EH (cell line): ENCODE data around the gene RBM18.

ENCODE experiments used
- DNase-seq: peaks from one replicate; pipeline ENCODE4 v3.0.0-alpha.2; 2015; ENCODE audit warnings: low read depth

RBM18 gene

GRCh38 chr9:122258886-122259415 lies 5.7 kb downstream of the RBM18 start:
- no peak for DNase-seq

- DNase-seq, result no peak
Measured at GRCh38 chr9:122256206-122256605, 8.4 kb downstream of the RBM18 start.

GRCh38 chr9:122254761-122255160 lies 9.9 kb downstream of the RBM18 start:
- DNase-seq, result no peak

- DNase-seq, result no peak
Measured at GRCh38 chr9:122252796-122253195, 11.8 kb downstream of the RBM18 start.

GRCh38 chr9:122251351-122251750 lies 13.3 kb downstream of the RBM18 start:
- no peak for DNase-seq

- DNase-seq, result no peak
Measured at GRCh38 chr9:122248448-122248865, 16.2 kb downstream of the RBM18 start.

GRCh38 chr9:122246666-122247065 lies 18.0 kb downstream of the RBM18 start:
- DNase-seq, result no peak

GRCh38 chr9:122244349-122244748 lies 20.3 kb downstream of the RBM18 start:
- DNase-seq, result no peak

- DNase-seq, result no peak
Measured at GRCh38 chr9:122239722-122240121, 24.9 kb downstream of the RBM18 start.

- DNase-seq, result no peak
Measured at GRCh38 chr9:122236681-122237080, 28.0 kb downstream of the RBM18 start.

- no peak for DNase-seq
Measured at GRCh38 chr9:122234022-122234748, 30.5 kb downstream of the RBM18 start.

GRCh38 chr9:122232796-122233306 lies 31.8 kb downstream of the RBM18 start:
- no peak for DNase-seq

- DNase-seq, result no peak
Measured at GRCh38 chr9:122229485-122229837, 35.2 kb downstream of the RBM18 start.

- peak; percentile 67 for DNase-seq
Measured at GRCh38 chr9:122228568-122229484, 35.8 kb downstream of the RBM18 start, which contains the start of gene LHX6. LHX6 (minus strand) TSS chr9:122228957; CDS start chr9:122228740, 217 bp downstream.

- DNase-seq, result no peak
Measured at GRCh38 chr9:122228191-122228567, 36.5 kb downstream of the RBM18 start.

- no peak for DNase-seq
Measured at GRCh38 chr9:122227575-122227900, 37.1 kb downstream of the RBM18 start.

GRCh38 chr9:122226758-122227574 lies 37.7 kb downstream of the RBM18 start:
- DNase-seq, result no peak

GRCh38 chr9:122226142-122226757 lies 38.4 kb downstream of the RBM18 start:
- DNase-seq, result no peak

GRCh38 chr9:122225312-122226141 lies 39.1 kb downstream of the RBM18 start:
- no peak for DNase-seq

GRCh38 chr9:122223435-122223834 lies 41.2 kb downstream of the RBM18 start:
- DNase-seq, result no peak

- no peak for DNase-seq
Measured at GRCh38 chr9:122222791-122223190, 41.8 kb downstream of the RBM18 start.
